Lower leg skin (tissue), 4 donors: ENCODE data around the gene EOGT. TPM values are rescaled to one million over a fixed set of nuclear protein-coding genes. Genes with fewer than 3 reads are reported as not detected.

Experiments used
- DNase-seq, 2 donors: peaks; one replicate each; pipeline ENCODE4 v3.0.0-alpha.2; 2019; ENCODE audit warnings: low spot score in 2 of 2
- H3K4me3 ChIP-seq: fragments of 200-600 bp; sonication (generic); 2 replicates; pipeline ENCODE4 v1.5.1; 2017; ENCODE audit warnings: mild to moderate bottlenecking, low read depth; ENCODE audit not compliant: poor library complexity, severe bottlenecking
- CTCF ChIP-seq, 3 donors: fragments of 450-650 bp; IDR thresholded peaks; one replicate each; pipeline ENCODE4 v1.5.1; 2016; ENCODE audit warnings: antibody characterized with exemption in 3 of 3, mild to moderate bottlenecking in 3 of 3, moderate library complexity in 2 of 3
- POLR2A ChIP-seq, 2 donors: fragments of 450-650 bp; IDR thresholded peaks; one replicate each; pipeline ENCODE4 v1.6.1; 2016 to 2017; ENCODE audit warnings: antibody characterized with exemption in 2 of 2, mild to moderate bottlenecking in 1 of 2, moderate library complexity in 1 of 2
- WGBS, 2 donors: methylation state at CpG; one replicate each; pipeline ENCODE4 v1.1.5; 2018; 5-methylcytosine and 5-hydroxymethylcytosine counted together
- intact Hi-C: fragments of 100-400 bp; cut with DNase I; formaldehyde crosslinking; loops from one replicate; pipeline ENCODE4 v1.15.0; 2023; ENCODE audit warnings: low total_unique reads
- total RNA-seq, 4 donors: library from RNA; depleted of rRNA; stranded (reverse); fragments of >200 nt; gene quantifications; one replicate each; pipeline ENCODE4 v1.1.0, GENCODE V29; 2016

EOGT gene
- 10 to 100 TPM; 11.3 to 22.8 (median 16.0) TPM for total RNA-seq

GRCh38 chr3:69013253-69014021, at the start of gene EOGT:
EOGT (minus strand) TSS chr3:69013684; CDS start chr3:69009846, 3,838 bp downstream.
- TF ChIP-seq CTCF (IDR thresholded peaks at IDR 0.05), result peak in 1 of 3 donors; percentile 42
- TF ChIP-seq POLR2A (IDR thresholded peaks at IDR 0.05), result no peak
- peak; percentile 70 to 96 for DNase-seq
- 0 to 1% methylated on average over 28 to 38 of the region's 96 CpGs for WGBS, 2 donors
- intact Hi-C loops, result no loop called here
- peak within 1 kb of the TSS; percentile 97 for H3K4me3 ChIP-seq

GRCh38 chr3:69059688-69060087, 46.2 kb upstream of the EOGT start:
- no peak for DNase-seq
- no peak overlapping the region for H3K4me3 ChIP-seq
- intact Hi-C loops, result no loop called here

GRCh38 chr3:69058947-69059224, 45.4 kb upstream of the EOGT start:
- DNase-seq, result no peak
- WGBS, 2 donors, result 85 to 91% methylated on average over 2 of the region's 2 CpGs
- H3K4me3 ChIP-seq, result no peak overlapping the region
- no peak for TF ChIP-seq POLR2A (IDR thresholded peaks at IDR 0.05)
- TF ChIP-seq CTCF (IDR thresholded peaks at IDR 0.05), result no peak
- intact Hi-C loops, result no loop called here

More at GRCh38 chr3:69059688-69060087, 46.2 kb upstream of the EOGT start:
- TF ChIP-seq CTCF (IDR thresholded peaks at IDR 0.05) (no peak), POLR2A (IDR thresholded peaks at IDR 0.05) (no peak)

- H3K4me3 ChIP-seq, result no peak overlapping the region
- TF ChIP-seq CTCF (IDR thresholded peaks at IDR 0.05), result no peak
- no peak for TF ChIP-seq POLR2A (IDR thresholded peaks at IDR 0.05)
- intact Hi-C loops, result no loop called here
- WGBS, 2 donors, result 87 to 89% methylated on average over 3 of the region's 3 CpGs
- no peak for DNase-seq
Observed at GRCh38 chr3:69058180-69058946, 44.9 kb upstream of the EOGT start.

- no peak overlapping the region for H3K4me3 ChIP-seq
- TF ChIP-seq POLR2A (IDR thresholded peaks at IDR 0.05), result no peak
- intact Hi-C loops, result no loop called here
- DNase-seq, result no peak
- 8 to 10% methylated on average over 9 of the region's 9 CpGs for WGBS, 2 donors
Observed at GRCh38 chr3:69052472-69052898, 39.0 kb upstream of the EOGT start.

- WGBS, 2 donors, result 0% methylated on average over 45 of the region's 45 CpGs
- peak; percentile 99 to 100 for DNase-seq
- H3K4me3 ChIP-seq, result peak within 1 kb of the TSS; percentile 99
- intact Hi-C loops, result no loop called here
- TF ChIP-seq CTCF (IDR thresholded peaks at IDR 0.05), result no peak
- TF ChIP-seq POLR2A (IDR thresholded peaks at IDR 0.05), result no peak
Observed at GRCh38 chr3:69051756-69052471, 38.4 kb upstream of the EOGT start, which contains the start of gene TMF1. TMF1 (minus strand) TSS chr3:69052333; CDS start chr3:69052086, 247 bp downstream.
